ENCODE measurements around the gene HOXC9.

- TF ChIP-seq CTCF (IDR thresholded peaks at IDR 0.05) (no peak), ZFX (IDR thresholded peaks at IDR 0.05; ENCODE audit: borderline replicate concordance) (no peak)
Measured at GRCh38 chr12:53966385-53967133, 33.4 kb upstream of the HOXC9 start.

All from 22Rv1 (cell line).